ENCODE data around the gene MIGA2.
"Not testable (repeated sequence)": the region's sequence is repeated elsewhere in the genome, so short reads cannot be mapped to it uniquely, and the experiment has no call there.

MIGA2 gene

DNA sequence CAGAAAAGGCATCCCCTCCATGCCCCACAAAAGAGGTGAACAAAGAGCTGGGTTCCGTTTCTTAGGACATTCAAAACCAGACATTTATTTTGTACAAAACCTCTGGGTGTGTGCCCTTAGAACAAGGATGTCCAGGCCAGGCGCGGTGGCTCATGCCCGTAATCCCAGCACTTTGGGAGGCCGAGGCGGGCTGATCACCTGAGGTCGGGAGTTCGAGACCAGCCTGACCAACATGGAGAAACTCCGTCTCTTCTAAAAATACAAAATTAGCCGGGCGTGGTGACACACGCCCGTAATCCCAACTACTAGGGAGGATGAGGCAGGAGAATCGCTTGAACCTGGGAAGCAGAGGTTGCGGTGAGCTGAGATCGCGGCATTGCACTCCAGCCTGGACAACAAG is 76.1 kb downstream of the MIGA2 start:
- 95% methylated on average over 17 of the region's 17 CpGs for WGBS
- not testable (repeated sequence) for H2AFZ ChIP-seq (ENCODE audit: low read depth, low read length); H2BK15ac ChIP-seq (ENCODE audit: low read depth, poor library complexity, severe bottlenecking); H2AK5ac ChIP-seq (ENCODE audit: low read length, severe bottlenecking); H2BK120ac ChIP-seq (ENCODE audit: low read depth, low read length); H2BK12ac ChIP-seq (ENCODE audit: low read length in 2 of 2); H3K23ac ChIP-seq (ENCODE audit: low read length in 2 of 2); H2BK5ac ChIP-seq (ENCODE audit: low read depth, low read length, poor library complexity, severe bottlenecking); H3K27ac ChIP-seq (ENCODE audit: low read length, poor library complexity, severe bottlenecking); H3K4ac ChIP-seq (ENCODE audit: low read depth in 1 of 2, low read length in 2 of 2); DNase-seq; H4K8ac ChIP-seq (ENCODE audit: low read length); H3K9me3 ChIP-seq (ENCODE audit: control insufficient read depth, low read length); H3K27me3 ChIP-seq (ENCODE audit: control insufficient read depth in 1 of 2, insufficient read depth in 1 of 2, low read length in 2 of 2); H3K18ac ChIP-seq (ENCODE audit: low read depth in 1 of 2, low read length in 2 of 2); H3K14ac ChIP-seq (ENCODE audit: low read length in 2 of 2); H4K91ac ChIP-seq (ENCODE audit: low read length)
- peaks cover 11 to 17% of the 10 kb centered on the region in 2 experiments for H3K36me3 ChIP-seq (ENCODE audit: control insufficient read depth in 1 of 2, insufficient read depth in 2 of 2, low read depth in 1 of 2, low read length in 2 of 2)
- peak overlapping the region in 1 of 2 experiments; percentile 95 for H3K4me3 ChIP-seq (ENCODE audit: insufficient read depth in 1 of 2, low read depth in 1 of 2, low read length in 2 of 2)
- peak overlapping the region; percentile 93 for H3K9ac ChIP-seq (ENCODE audit: low read length)
- peaks cover 16% of the 10 kb centered on the region for H3K4me1 ChIP-seq (ENCODE audit: control insufficient read depth, insufficient read depth, low read depth, low read length)
- H3K79me1 ChIP-seq (replicated peaks; ENCODE audit: low read length, poor library complexity, severe bottlenecking): peaks cover 21% of the 10 kb centered on the region
- H3K4me2 ChIP-seq (ENCODE audit: low read length, poor library complexity, severe bottlenecking): peak overlapping the region; percentile 82

DNA sequence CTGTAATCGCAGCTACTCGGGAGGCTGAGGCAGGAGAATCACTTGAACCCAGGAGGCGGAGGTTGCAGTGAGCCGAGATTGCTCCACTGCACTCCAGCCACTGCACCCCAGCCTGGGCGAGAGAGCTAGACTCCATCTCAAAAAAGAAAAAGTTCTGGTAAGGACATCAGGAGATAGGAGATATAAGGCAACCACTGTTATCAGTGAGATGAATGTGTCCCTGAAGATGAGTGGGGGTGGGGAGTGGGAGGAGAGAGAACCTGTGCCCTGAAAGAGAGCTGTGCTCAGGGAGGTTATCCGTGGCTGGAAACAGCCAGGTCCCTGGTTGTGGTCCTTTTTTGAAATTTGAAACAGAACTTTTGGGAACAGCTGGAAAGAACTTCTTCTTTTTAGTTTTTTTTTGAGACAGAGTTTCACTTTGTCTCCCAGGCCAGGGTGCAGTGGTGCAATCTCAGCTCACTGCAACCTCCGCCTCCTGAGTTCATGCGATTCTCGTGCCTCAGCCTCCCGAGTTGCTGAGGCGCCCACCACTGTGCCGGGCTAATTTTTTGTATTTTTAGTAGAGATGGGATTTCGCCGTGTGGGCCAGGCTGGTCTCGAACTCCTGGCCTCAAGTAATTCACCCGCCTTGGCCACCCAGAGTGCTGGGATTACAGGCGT is 77.3 kb downstream of the MIGA2 start:
- Histone ChIP-seq H2AK5ac (ENCODE audit: low read length, severe bottlenecking) (no peak overlapping the region), H3K9ac (ENCODE audit: low read length) (no peak overlapping the region), H2AFZ (ENCODE audit: low read depth, low read length) (no peak overlapping the region), H3K9me3 (ENCODE audit: control insufficient read depth, low read length) (no peaks in the 10 kb centered on the region), H3K27me3 (ENCODE audit: control insufficient read depth in 1 of 2, insufficient read depth in 1 of 2, low read length in 2 of 2) (no peaks in the 10 kb centered on the region), H2BK15ac (ENCODE audit: low read depth, poor library complexity, severe bottlenecking) (no peak overlapping the region), H3K36me3 (ENCODE audit: control insufficient read depth in 1 of 2, insufficient read depth in 2 of 2, low read depth in 1 of 2, low read length in 2 of 2) (peaks cover under 1 to 5% of the 10 kb centered on the region in 2 experiments), H2BK12ac (ENCODE audit: low read length in 2 of 2) (no peak overlapping the region), H3K27ac (ENCODE audit: low read length, poor library complexity, severe bottlenecking) (no peak overlapping the region), H2BK120ac (ENCODE audit: low read depth, low read length) (no peak overlapping the region), H3K79me1 (replicated peaks; ENCODE audit: low read length, poor library complexity, severe bottlenecking) (peaks cover 23% of the 10 kb centered on the region), H3K4me3 (ENCODE audit: insufficient read depth in 1 of 2, low read depth in 1 of 2, low read length in 2 of 2) (no peak overlapping the region), H3K4ac (ENCODE audit: low read depth in 1 of 2, low read length in 2 of 2) (no peak overlapping the region), H4K91ac (ENCODE audit: low read length) (no peak overlapping the region), H3K23ac (ENCODE audit: low read length in 2 of 2) (no peak overlapping the region), H2BK5ac (ENCODE audit: low read depth, low read length, poor library complexity, severe bottlenecking) (no peak overlapping the region), H3K4me1 (ENCODE audit: control insufficient read depth, insufficient read depth, low read depth, low read length) (peaks cover 15% of the 10 kb centered on the region), H3K14ac (ENCODE audit: low read length in 2 of 2) (no peak overlapping the region), H4K8ac (ENCODE audit: low read length) (no peak overlapping the region), H3K4me2 (ENCODE audit: low read length, poor library complexity, severe bottlenecking) (no peak overlapping the region), H3K18ac (ENCODE audit: low read depth in 1 of 2, low read length in 2 of 2) (no peak overlapping the region)
- WGBS: 96% methylated on average over 16 of the region's 17 CpGs
- DNase-seq: no peak

DNA sequence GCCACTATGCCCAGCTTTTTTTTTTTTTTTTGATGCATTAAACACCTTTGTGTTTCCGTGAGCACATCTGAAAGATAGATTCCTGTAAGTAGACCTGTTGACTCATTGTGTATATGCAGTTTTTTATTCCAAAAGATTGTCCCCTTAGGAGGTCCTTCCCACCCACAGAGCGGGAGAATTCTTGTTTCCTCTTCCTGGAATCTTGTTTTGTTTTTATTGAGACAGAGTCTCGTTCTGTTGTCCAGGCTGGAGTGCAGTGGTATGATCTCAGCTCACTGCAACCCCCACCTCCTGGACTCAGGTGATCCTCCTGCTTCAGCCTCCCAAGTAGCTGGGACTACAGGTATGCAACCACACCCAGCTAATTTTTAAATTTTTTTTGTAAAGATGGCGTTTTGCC is 82.4 kb downstream of the MIGA2 start:
- H2BK120ac ChIP-seq (ENCODE audit: low read depth, low read length): no peak overlapping the region
- no peak overlapping the region for H3K9ac ChIP-seq (ENCODE audit: low read length)
- no peak overlapping the region for H2BK12ac ChIP-seq (ENCODE audit: low read length in 2 of 2)
- no peak overlapping the region for H4K8ac ChIP-seq (ENCODE audit: low read length)
- no peak for DNase-seq
- peaks cover 4% of the 10 kb centered on the region for H3K4me1 ChIP-seq (ENCODE audit: control insufficient read depth, insufficient read depth, low read depth, low read length)
- no peak overlapping the region for H2AK5ac ChIP-seq (ENCODE audit: low read length, severe bottlenecking)
- WGBS: 93% methylated on average over 2 of the region's 4 CpGs
- H2AFZ ChIP-seq (ENCODE audit: low read depth, low read length): no peak overlapping the region
- peaks cover 29% of the 10 kb centered on the region for H3K79me1 ChIP-seq (replicated peaks; ENCODE audit: low read length, poor library complexity, severe bottlenecking)
- H3K9me3 ChIP-seq (ENCODE audit: control insufficient read depth, low read length): no peaks in the 10 kb centered on the region
- no peak overlapping the region for H3K23ac ChIP-seq (ENCODE audit: low read length in 2 of 2)
- H3K4me2 ChIP-seq (ENCODE audit: low read length, poor library complexity, severe bottlenecking): no peak overlapping the region
- H3K36me3 ChIP-seq (ENCODE audit: control insufficient read depth in 1 of 2, insufficient read depth in 2 of 2, low read depth in 1 of 2, low read length in 2 of 2): peaks cover 26 to 27% of the 10 kb centered on the region in 2 experiments
- H3K14ac ChIP-seq (ENCODE audit: low read length in 2 of 2): no peak overlapping the region
- no peaks in the 10 kb centered on the region for H3K27me3 ChIP-seq (ENCODE audit: control insufficient read depth in 1 of 2, insufficient read depth in 1 of 2, low read length in 2 of 2)
- no peak overlapping the region for H2BK5ac ChIP-seq (ENCODE audit: low read depth, low read length, poor library complexity, severe bottlenecking)
- no peak overlapping the region for H3K4me3 ChIP-seq (ENCODE audit: insufficient read depth in 1 of 2, low read depth in 1 of 2, low read length in 2 of 2)
- H4K91ac ChIP-seq (ENCODE audit: low read length): no peak overlapping the region
- H3K4ac ChIP-seq (ENCODE audit: low read depth in 1 of 2, low read length in 2 of 2): no peak overlapping the region
- no peak overlapping the region for H2BK15ac ChIP-seq (ENCODE audit: low read depth, poor library complexity, severe bottlenecking)
- no peak overlapping the region for H3K27ac ChIP-seq (ENCODE audit: low read length, poor library complexity, severe bottlenecking)
- H3K18ac ChIP-seq (ENCODE audit: low read depth in 1 of 2, low read length in 2 of 2): no peak overlapping the region

DNA sequence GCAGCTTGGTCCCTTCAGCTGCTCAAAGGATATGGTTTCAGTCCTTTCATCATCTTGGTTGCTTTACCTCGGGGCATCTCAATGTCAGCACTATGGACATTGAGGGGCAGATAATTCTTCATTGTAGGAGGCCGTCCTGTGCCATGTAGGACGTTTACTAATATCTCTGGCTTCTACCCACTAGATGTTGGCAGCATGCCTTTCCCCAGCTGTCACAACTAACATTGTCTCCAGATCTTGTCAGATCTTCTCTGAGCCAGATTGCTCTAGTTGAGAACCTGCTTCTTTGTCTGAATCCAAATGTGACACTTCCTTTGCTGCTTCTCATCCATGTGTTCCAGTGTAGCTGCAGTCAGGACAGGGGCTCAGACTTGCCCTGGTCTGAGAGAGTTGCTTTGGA is 85.1 kb downstream of the MIGA2 start:
- Histone ChIP-seq H2BK15ac (ENCODE audit: low read depth, poor library complexity, severe bottlenecking) (no peak overlapping the region), H2BK12ac (ENCODE audit: low read length in 2 of 2) (no peak overlapping the region), H2BK120ac (ENCODE audit: low read depth, low read length) (no peak overlapping the region), H4K91ac (ENCODE audit: low read length) (no peak overlapping the region), H2BK5ac (ENCODE audit: low read depth, low read length, poor library complexity, severe bottlenecking) (no peak overlapping the region), H3K9me3 (ENCODE audit: control insufficient read depth, low read length) (no peaks in the 10 kb centered on the region), H2AFZ (ENCODE audit: low read depth, low read length) (no peak overlapping the region), H3K4me1 (ENCODE audit: control insufficient read depth, insufficient read depth, low read depth, low read length) (peaks cover 10% of the 10 kb centered on the region), H3K27me3 (ENCODE audit: control insufficient read depth in 1 of 2, insufficient read depth in 1 of 2, low read length in 2 of 2) (no peaks in the 10 kb centered on the region), H3K4me2 (ENCODE audit: low read length, poor library complexity, severe bottlenecking) (no peak overlapping the region), H2AK5ac (ENCODE audit: low read length, severe bottlenecking) (no peak overlapping the region), H3K9ac (ENCODE audit: low read length) (peak overlapping the region; percentile 54), H3K4ac (ENCODE audit: low read depth in 1 of 2, low read length in 2 of 2) (no peak overlapping the region), H3K27ac (ENCODE audit: low read length, poor library complexity, severe bottlenecking) (no peak overlapping the region), H3K4me3 (ENCODE audit: insufficient read depth in 1 of 2, low read depth in 1 of 2, low read length in 2 of 2) (no peak overlapping the region), H3K36me3 (ENCODE audit: control insufficient read depth in 1 of 2, insufficient read depth in 2 of 2, low read depth in 1 of 2, low read length in 2 of 2) (peaks cover 36 to 39% of the 10 kb centered on the region in 2 experiments), H3K14ac (ENCODE audit: low read length in 2 of 2) (no peak overlapping the region), H3K79me1 (replicated peaks; ENCODE audit: low read length, poor library complexity, severe bottlenecking) (peaks cover 28% of the 10 kb centered on the region), H3K23ac (ENCODE audit: low read length in 2 of 2) (no peak overlapping the region), H4K8ac (ENCODE audit: low read length) (no peak overlapping the region), H3K18ac (ENCODE audit: low read depth in 1 of 2, low read length in 2 of 2) (no peak overlapping the region)
- no peak for DNase-seq
- 90% methylated on average over 3 of the region's 3 CpGs for WGBS

All from mesenchymal stem cell (in vitro differentiated cells and primary cell).